ENCODE measurements around the gene PDCD4. TPM values are rescaled to one million over a fixed set of nuclear protein-coding genes. Genes with fewer than 3 reads are reported as not detected.

Gene PDCD4
- total and polyA plus RNA-seq, 2 of the 8 experiments (the other 6 are each of a cell fraction or from before 2014, with no cell fraction given) = 3.3 to 26.8 TPM

GRCh38 chr10:110842326-110842904 lies 29.3 kb upstream of the PDCD4 start:
- H2BK5ac ChIP-seq (ENCODE audit: low read depth, low read length) = no peak overlapping the region
- no peak overlapping the region for H3K56ac ChIP-seq (replicated peaks; ENCODE audit: insufficient read length, low read depth, low read length)
- H2BK15ac ChIP-seq (ENCODE audit: low read length) = no peak overlapping the region
- H3K4me1 ChIP-seq (replicated peaks in 1 of 4; ENCODE audit: control insufficient read depth in 3 of 4, insufficient read depth in 4 of 4, low read length in 3 of 4) = no peaks in the 10 kb centered on the region; a peak in 1 of 7 replicates
- no peak overlapping the region for H4K91ac ChIP-seq (replicated peaks; ENCODE audit: insufficient read length, low read length)
- H3K9ac ChIP-seq (replicated peaks in 1 of 4; ENCODE audit: extremely low read depth in 1 of 4, low read depth in 3 of 4, low read length in 3 of 4) = no peak overlapping the region
- no peak overlapping the region for H2BK120ac ChIP-seq (replicated peaks; ENCODE audit: low read depth, low read length)
- H2AFZ ChIP-seq (ENCODE audit: low read length) = no peak overlapping the region
- H4K8ac ChIP-seq (ENCODE audit: extremely low read depth, insufficient read depth, low read length) = no peak overlapping the region; the same call in 1 of the 2 replicates
- H4K20me1 ChIP-seq (replicated peaks in 1 of 2; ENCODE audit: control insufficient read depth in 1 of 2, insufficient read depth in 2 of 2, low read length in 2 of 2) = no peaks in the 10 kb centered on the region
- H3K27me3 ChIP-seq (replicated peaks in 1 of 4; ENCODE audit: control insufficient read depth in 3 of 4, extremely low read depth in 1 of 4, insufficient read depth in 3 of 4, low read length in 3 of 4) = no peaks in the 10 kb centered on the region
- H3K4ac ChIP-seq (replicated peaks; ENCODE audit: insufficient read length, low read depth, low read length) = no peak overlapping the region
- WGBS, 2 experiments (ENCODE audit: extremely low coverage in 1 of 2, insufficient coverage in 1 of 2, insufficient read length in 1 of 2, insufficient replicate concordance in 2 of 2, low coverage in 1 of 2, low lambda C conversion rate in 2 of 2, missing lambda C conversion rate in 1 of 2) = 75% methylated on average over 7 of the region's 7 CpGs; no CpG with 5 or more reads in 1 of the 2 experiments
- no peak for DNase-seq (ENCODE audit: low read depth in 1 of 2, low spot score in 2 of 2)
- no peak overlapping the region for H4K5ac ChIP-seq (ENCODE audit: insufficient read length, low read depth, low read length)
- H3K4me2 ChIP-seq (ENCODE audit: insufficient read depth in 1 of 2, low read depth in 2 of 2, low read length in 2 of 2) = no peak overlapping the region
- H3K27ac ChIP-seq (ENCODE audit: low read depth, low read length) = no peak overlapping the region
- H3K9me3 ChIP-seq (ENCODE audit: insufficient read depth in 2 of 2, low read depth in 1 of 2, low read length in 1 of 2) = no peaks in the 10 kb centered on the region
- H3K23ac ChIP-seq (ENCODE audit: insufficient read length) = no peak overlapping the region
- H3K4me3 ChIP-seq (ENCODE audit: extremely low read depth in 1 of 4, insufficient read depth in 2 of 4, low read depth in 3 of 4, low read length in 4 of 4) = no peak overlapping the region
- ChIA-PET POLR2A (ENCODE audit: partially characterized antibody) (interaction anchor here (0.9 kb wide), 1 partner anchor 30 kb away, joined by 4 read pairs; no protein-coding TSS in a partner anchor), CTCF (ENCODE audit: partially characterized antibody) (interaction anchor here (0.7 to 1.2 kb wide), 3 partner anchors 39 to 536 kb away, joined by 3 to 4 read pairs (median 4); no protein-coding TSS in a partner anchor)
- no peak overlapping the region for H3K14ac ChIP-seq (ENCODE audit: insufficient read length)
- TF ChIP-seq TBP (IDR thresholded peaks at IDR 0.05; ENCODE audit: low read depth, low read length) = peak; percentile 65; the same call in 1 of the 2 replicates
- TF ChIP-seq KDM5A (IDR thresholded peaks at IDR 0.05; ENCODE audit: low read length) = no peak
- no peak overlapping the region for H3K18ac ChIP-seq (ENCODE audit: extremely low read depth, low read length)
- no peak overlapping the region for H2BK12ac ChIP-seq (ENCODE audit: low read depth, low read length)
- FAIRE-seq = no peak
- no peaks in the 10 kb centered on the region for H3K79me1 ChIP-seq (ENCODE audit: low read depth, low read length)
- no peaks in the 10 kb centered on the region for H3K23me2 ChIP-seq (ENCODE audit: low read depth, low read length)
- no peaks in the 10 kb centered on the region for H3K79me2 ChIP-seq (ENCODE audit: control insufficient read depth in 1 of 2, insufficient read depth in 2 of 2, low read length in 2 of 2)
- H2AK5ac ChIP-seq (ENCODE audit: low read depth, low read length) = no peak overlapping the region
- no peak overlapping the region for H2BK20ac ChIP-seq (ENCODE audit: low read length)
- no peaks in the 10 kb centered on the region for H3K36me3 ChIP-seq (ENCODE audit: control insufficient read depth in 2 of 4, insufficient read depth in 4 of 4, low read length in 3 of 4)
